IgD-negative memory B cell (primary cell): ENCODE measurements around the gene ABHD17A. TPM values are rescaled to one million over a fixed set of nuclear protein-coding genes. Genes with fewer than 3 reads are reported as not detected.

Experiments
- H3K27ac Mint-ChIP-seq, 3 donors: one replicate each; pipeline ENCODE4 v1.8.0; 2020 to 2022; ENCODE audit warnings: mild to moderate bottlenecking in 3 of 3, mixed read lengths in 3 of 3, moderate library complexity in 1 of 3
- H3K27me3 Mint-ChIP-seq: one replicate; pipeline ENCODE4 v1.8.0; 2021; ENCODE audit warnings: mixed read lengths
- H3K36me3 Mint-ChIP-seq: one replicate; pipeline ENCODE4 v1.8.0; 2020; ENCODE audit warnings: mild to moderate bottlenecking, mixed read lengths
- H3K4me1 Mint-ChIP-seq, 3 donors: one replicate each; pipeline ENCODE4 v1.8.0; 2020 to 2022; ENCODE audit warnings: mixed read lengths in 3 of 3, mild to moderate bottlenecking in 1 of 3
- H3K4me3 Mint-ChIP-seq, 4 donors: one replicate each; pipeline ENCODE4 v1.8.0; 2020 to 2022; ENCODE audit warnings: mild to moderate bottlenecking in 4 of 4, mixed read lengths in 4 of 4, moderate library complexity in 3 of 4
- H3K9me3 Mint-ChIP-seq, 3 donors: one replicate each; pipeline ENCODE4 v1.8.0; 2020 to 2021; ENCODE audit warnings: mixed read lengths in 3 of 3, mild to moderate bottlenecking in 1 of 3
- polyA plus RNA-seq: library from polyadenylated mRNA; unstranded; fragments of 300-500 nt; fragmentation: Illumina TruSeq; gene quantifications from one replicate; pipeline ENCODE4 v1.2.3, GENCODE V29; 2021

Gene ABHD17A
- polyA plus RNA-seq, 1 donor from 2014 or later: 107 TPM

- Mint-ChIP-seq H3K4me1 (peaks cover 9 to 32% (median 23%) of the 10 kb centered on the region in 3 donors), H3K36me3 (no peaks in the 10 kb centered on the region), H3K27me3 (no peaks in the 10 kb centered on the region), H3K4me3 (peak overlapping the region in 2 of 4 donors; percentile 39 to 71), H3K9me3 (no peaks in the 10 kb centered on the region), H3K27ac (peak overlapping the region in 2 of 3 donors; percentile 48 to 76)
Measured at GRCh38 chr19:1841209-1841924, 43.9 kb downstream of the ABHD17A start.

- Mint-ChIP-seq H3K36me3 (no peaks in the 10 kb centered on the region), H3K27ac (peak overlapping the region in 2 of 3 donors; percentile 73 to 77), H3K9me3 (no peaks in the 10 kb centered on the region), H3K27me3 (no peaks in the 10 kb centered on the region), H3K4me1 (peaks cover 4 to 27% (median 17%) of the 10 kb centered on the region in 3 donors), H3K4me3 (peak overlapping the region in 1 of 4 donors; percentile 71)
Measured at GRCh38 chr19:1840541-1841115, 44.7 kb downstream of the ABHD17A start.

DNA sequence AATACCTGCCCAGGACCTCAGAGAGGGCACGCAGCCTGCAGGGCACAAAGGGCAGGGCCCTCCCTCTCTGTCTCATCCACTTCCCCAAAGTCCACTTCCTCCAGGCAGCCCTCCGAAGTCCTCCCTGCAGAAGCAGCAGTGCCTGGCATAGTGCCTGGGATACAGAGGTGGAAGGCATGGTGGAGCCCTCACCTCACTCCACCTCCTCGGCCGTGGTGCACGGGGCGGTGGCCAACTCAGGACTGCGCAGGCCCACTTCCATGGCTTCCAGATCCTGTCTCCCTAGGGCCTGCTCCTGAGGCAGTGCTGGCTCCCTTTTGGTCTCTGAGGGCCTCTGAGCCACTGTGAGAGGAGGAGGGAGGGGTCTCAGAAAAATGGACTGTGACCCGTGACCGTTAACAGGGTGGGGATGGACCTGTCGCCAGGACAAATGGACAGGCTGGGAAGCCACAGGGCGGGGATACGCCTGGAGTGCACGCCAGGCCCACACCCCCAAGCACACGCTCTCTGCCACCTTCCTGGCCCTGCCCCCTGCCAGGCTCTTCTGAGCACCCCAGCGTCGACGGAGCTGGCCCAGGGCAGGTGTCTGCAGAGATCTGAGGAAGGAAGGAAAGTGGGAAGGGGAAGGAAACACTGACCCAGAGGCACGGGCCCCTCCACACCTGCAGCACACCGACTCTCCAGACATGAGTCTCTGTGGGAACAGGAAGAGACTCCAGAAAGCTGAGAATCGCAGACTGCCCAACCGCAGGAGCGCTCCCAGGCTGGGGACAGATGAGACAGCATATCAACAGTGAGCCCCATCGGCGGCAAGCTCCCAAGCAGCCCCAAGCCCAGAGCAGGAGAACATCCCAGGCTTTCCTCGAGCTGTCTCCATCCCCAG, 45.4 kb downstream of the ABHD17A start:
- Mint-ChIP-seq H3K4me3 (no peak overlapping the region), H3K36me3 (no peaks in the 10 kb centered on the region), H3K4me1 (peaks cover 4 to 27% (median 17%) of the 10 kb centered on the region in 3 donors), H3K9me3 (no peaks in the 10 kb centered on the region), H3K27me3 (no peaks in the 10 kb centered on the region), H3K27ac (peak overlapping the region; percentile 23 to 77 (median 73))

DNA sequence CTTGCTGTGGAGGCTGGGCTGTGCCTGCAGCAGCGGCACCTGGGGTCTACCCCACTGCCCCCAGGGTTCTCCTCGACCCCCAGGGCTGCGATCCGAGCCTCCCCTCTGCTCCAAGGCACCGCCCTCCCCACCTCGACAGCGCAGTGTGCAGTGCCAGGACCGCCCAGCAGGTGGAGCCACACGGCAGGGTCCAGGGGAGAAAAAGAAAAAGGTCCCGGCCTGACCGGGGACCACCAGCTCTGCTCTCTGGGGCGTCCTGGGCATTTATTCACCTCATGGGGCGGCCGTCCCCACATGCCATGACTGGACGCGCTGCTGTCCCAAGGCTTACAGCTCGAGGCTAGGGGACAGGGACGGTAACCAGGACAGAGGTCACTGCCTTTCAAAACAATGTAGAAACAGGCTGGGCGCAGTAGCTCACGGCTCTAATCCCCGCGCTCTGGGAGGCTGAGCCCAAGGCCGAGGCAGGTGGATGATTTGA, 47.6 kb downstream of the ABHD17A start:
- Mint-ChIP-seq H3K36me3 (no peaks in the 10 kb centered on the region), H3K27ac (no peak overlapping the region), H3K27me3 (no peaks in the 10 kb centered on the region), H3K9me3 (no peaks in the 10 kb centered on the region), H3K4me1 (peaks cover 4 to 23% (median 15%) of the 10 kb centered on the region in 3 donors), H3K4me3 (no peak overlapping the region)

DNA sequence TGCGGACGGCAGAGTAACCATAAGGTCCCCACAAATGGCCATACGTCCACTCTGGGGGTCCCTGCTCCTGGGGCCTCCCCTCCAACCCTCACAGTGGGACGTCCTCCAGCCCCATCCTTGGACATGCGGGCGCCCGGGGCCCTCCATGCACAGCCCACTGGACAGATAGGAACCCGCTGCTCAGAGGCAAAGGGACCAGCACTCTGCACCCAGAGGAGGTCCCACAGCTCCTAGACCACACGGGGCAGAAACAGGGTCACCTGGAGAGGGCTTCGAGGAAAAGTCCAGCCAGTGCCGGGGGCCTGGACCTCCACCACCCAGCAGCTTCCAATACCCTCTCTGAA, 48.1 kb downstream of the ABHD17A start:
- H3K4me3 Mint-ChIP-seq: no peak overlapping the region
- peak overlapping the region in 1 of 3 donors; percentile 23 for H3K27ac Mint-ChIP-seq
- H3K9me3 Mint-ChIP-seq: no peaks in the 10 kb centered on the region
- no peaks in the 10 kb centered on the region for H3K36me3 Mint-ChIP-seq
- peaks cover 4 to 20% (median 14%) of the 10 kb centered on the region in 3 donors for H3K4me1 Mint-ChIP-seq
- no peaks in the 10 kb centered on the region for H3K27me3 Mint-ChIP-seq

- no peaks in the 10 kb centered on the region for H3K27me3 Mint-ChIP-seq
- no peaks in the 10 kb centered on the region for H3K36me3 Mint-ChIP-seq
- H3K4me3 Mint-ChIP-seq: no peak overlapping the region
- H3K9me3 Mint-ChIP-seq: no peaks in the 10 kb centered on the region
- H3K4me1 Mint-ChIP-seq: peaks cover 4 to 17% (median 14%) of the 10 kb centered on the region in 3 donors
- H3K27ac Mint-ChIP-seq: peak overlapping the region in 2 of 3 donors; percentile 23 to 28
Measured at GRCh38 chr19:1836458-1837221, 48.7 kb downstream of the ABHD17A start.

- H3K9me3 Mint-ChIP-seq: no peaks in the 10 kb centered on the region
- peaks cover 0 to 4% (median 2%) of the 10 kb centered on the region in 3 donors for H3K4me1 Mint-ChIP-seq
- H3K27me3 Mint-ChIP-seq: no peaks in the 10 kb centered on the region
- H3K4me3 Mint-ChIP-seq: no peak overlapping the region
- no peak overlapping the region for H3K27ac Mint-ChIP-seq
- H3K36me3 Mint-ChIP-seq: peaks cover 1% of the 10 kb centered on the region
Measured at GRCh38 chr19:1833540-1833939, 51.8 kb downstream of the ABHD17A start.

- Mint-ChIP-seq H3K27ac (no peak overlapping the region), H3K4me1 (peaks cover 0 to 4% (median 2%) of the 10 kb centered on the region in 3 donors), H3K36me3 (peaks cover 1% of the 10 kb centered on the region), H3K9me3 (no peaks in the 10 kb centered on the region), H3K4me3 (no peak overlapping the region), H3K27me3 (no peaks in the 10 kb centered on the region)
Measured at GRCh38 chr19:1832046-1832663, 53.1 kb downstream of the ABHD17A start.

DNA sequence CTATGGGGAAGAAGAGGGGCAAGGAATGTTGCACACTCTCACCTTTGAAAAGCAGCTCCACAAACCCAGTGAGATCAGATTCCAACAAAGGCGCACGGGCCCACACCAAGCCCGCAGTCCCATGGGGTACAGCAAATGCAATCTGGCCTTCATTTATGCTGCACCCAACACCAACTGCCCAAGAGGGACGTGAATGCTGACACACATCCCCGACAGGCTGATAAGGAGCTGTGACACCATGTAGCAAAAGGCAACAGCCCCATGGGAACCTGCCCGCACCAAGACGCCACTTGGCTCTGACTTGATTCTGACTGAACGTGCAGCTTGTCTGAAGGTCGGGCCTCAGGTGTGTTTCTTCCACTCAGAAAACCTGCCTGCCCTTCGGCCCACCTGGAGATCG, 54.3 kb downstream of the ABHD17A start:
- Mint-ChIP-seq H3K4me3 (no peak overlapping the region), H3K36me3 (peaks cover 1% of the 10 kb centered on the region), H3K9me3 (no peaks in the 10 kb centered on the region), H3K27ac (peak overlapping the region in 1 of 3 donors; percentile 33), H3K4me1 (peaks cover 0 to 2% (median 0%) of the 10 kb centered on the region in 3 donors), H3K27me3 (no peaks in the 10 kb centered on the region)

DNA sequence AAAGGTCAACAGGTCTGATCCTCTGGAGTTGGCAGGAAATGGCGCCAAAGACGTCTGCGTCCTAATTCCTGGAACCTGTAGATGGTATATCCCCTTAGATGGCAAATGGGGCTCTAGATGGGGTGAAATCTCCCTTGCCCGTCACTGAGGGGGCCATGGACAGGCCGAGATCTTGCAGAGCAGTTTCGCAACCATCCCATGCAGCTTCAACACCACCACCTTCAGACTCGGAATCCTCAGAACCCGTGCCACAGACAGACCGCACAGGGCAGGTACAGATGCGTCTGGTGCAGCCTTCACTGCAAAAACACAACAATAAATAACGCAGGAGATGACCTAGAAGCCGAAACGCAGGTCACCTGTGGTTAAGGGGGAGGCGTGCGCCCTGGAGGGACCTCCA, 54.7 kb downstream of the ABHD17A start:
- Mint-ChIP-seq H3K27me3 (no peaks in the 10 kb centered on the region), H3K4me3 (no peak overlapping the region), H3K36me3 (peaks cover 1% of the 10 kb centered on the region), H3K27ac (no peak overlapping the region), H3K9me3 (no peaks in the 10 kb centered on the region), H3K4me1 (peaks cover 0 to 4% (median 0%) of the 10 kb centered on the region in 3 donors)

- no peaks in the 10 kb centered on the region for H3K27me3 Mint-ChIP-seq
- no peak overlapping the region for H3K27ac Mint-ChIP-seq
Measured at GRCh38 chr19:1829958-1830357, 55.3 kb downstream of the ABHD17A start.

DNA sequence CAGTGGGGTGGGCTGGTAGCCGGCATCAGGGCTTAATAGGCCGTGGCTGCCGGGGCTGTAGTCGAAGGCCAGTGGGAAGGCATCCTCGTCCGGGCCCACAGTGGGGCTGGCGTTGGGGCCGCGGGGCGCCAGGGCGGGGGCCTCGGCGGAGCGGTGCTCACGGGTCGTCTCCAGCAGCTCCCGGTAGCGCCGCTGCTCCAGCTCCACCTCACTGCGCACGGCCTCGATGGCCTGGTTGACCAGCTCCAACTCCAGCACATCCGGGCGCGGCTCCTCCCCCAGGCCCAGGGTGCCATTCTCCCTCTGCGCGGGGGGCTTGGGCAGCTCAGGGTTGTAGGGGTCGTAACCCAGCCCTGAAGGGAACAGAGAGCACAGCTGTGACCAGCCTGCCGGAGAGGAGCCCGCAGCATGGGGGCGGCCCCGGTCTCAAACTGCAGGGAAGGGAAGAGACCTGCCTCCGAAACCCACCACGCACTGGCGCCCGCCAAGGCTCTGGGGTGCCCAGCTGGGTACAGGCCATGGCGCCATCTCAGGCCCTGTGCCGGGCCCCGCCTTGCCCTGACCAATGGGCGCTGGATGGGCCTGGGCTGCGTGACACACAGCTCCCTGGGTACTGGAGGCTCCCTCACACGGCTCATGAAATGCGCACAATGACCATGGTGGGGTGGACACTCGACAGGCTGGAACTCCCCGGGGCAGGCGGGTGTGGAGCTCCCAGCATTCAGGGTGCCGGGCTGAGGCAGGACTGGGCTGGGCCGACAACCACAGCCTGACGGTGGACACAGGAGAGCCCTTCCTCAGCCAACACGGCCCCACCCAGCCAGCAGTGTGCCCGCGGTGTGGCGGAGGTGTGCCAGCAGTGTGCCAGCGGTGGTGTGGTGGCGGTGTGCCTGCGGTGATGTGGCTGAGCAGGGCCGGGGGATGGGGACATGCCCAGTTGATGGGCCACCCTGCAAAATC, 56.7 kb downstream of the ABHD17A start:
- Mint-ChIP-seq H3K36me3 (peaks cover 1% of the 10 kb centered on the region), H3K4me3 (no peak overlapping the region), H3K27ac (peak overlapping the region in 1 of 3 donors; percentile 67), H3K27me3 (no peaks in the 10 kb centered on the region), H3K9me3 (no peaks in the 10 kb centered on the region), H3K4me1 (peaks cover 0 to 4% (median 0%) of the 10 kb centered on the region in 3 donors)

More at GRCh38 chr19:1829958-1830357, 55.3 kb downstream of the ABHD17A start:
- Mint-ChIP-seq H3K4me1 (peaks cover 0 to 4% (median 0%) of the 10 kb centered on the region in 3 donors), H3K9me3 (no peaks in the 10 kb centered on the region), H3K36me3 (peaks cover 1% of the 10 kb centered on the region), H3K4me3 (no peak overlapping the region)

- Mint-ChIP-seq H3K9me3 (no peaks in the 10 kb centered on the region), H3K4me3 (no peak overlapping the region), H3K4me1 (peaks cover 0 to 4% (median 0%) of the 10 kb centered on the region in 3 donors), H3K27me3 (no peaks in the 10 kb centered on the region), H3K36me3 (peaks cover 1% of the 10 kb centered on the region), H3K27ac (no peak overlapping the region)
Measured at GRCh38 chr19:1827566-1828278, 57.6 kb downstream of the ABHD17A start.
